NOMO-1 treated with DMSO at 0.1 percent for 48 hours (cell line): ENCODE results near the gene KLHDC4.
"Not testable (repeated sequence)": the region's sequence is repeated elsewhere in the genome, so short reads cannot be mapped to it uniquely, and the experiment has no call there.

Experiments used
- DNase-seq: peaks from one replicate; lab custom pipeline; 2025; ENCODE audit not compliant: unreplicated experiment; lab: John Stamatoyannopoulos, UW

Gene KLHDC4

DNA sequence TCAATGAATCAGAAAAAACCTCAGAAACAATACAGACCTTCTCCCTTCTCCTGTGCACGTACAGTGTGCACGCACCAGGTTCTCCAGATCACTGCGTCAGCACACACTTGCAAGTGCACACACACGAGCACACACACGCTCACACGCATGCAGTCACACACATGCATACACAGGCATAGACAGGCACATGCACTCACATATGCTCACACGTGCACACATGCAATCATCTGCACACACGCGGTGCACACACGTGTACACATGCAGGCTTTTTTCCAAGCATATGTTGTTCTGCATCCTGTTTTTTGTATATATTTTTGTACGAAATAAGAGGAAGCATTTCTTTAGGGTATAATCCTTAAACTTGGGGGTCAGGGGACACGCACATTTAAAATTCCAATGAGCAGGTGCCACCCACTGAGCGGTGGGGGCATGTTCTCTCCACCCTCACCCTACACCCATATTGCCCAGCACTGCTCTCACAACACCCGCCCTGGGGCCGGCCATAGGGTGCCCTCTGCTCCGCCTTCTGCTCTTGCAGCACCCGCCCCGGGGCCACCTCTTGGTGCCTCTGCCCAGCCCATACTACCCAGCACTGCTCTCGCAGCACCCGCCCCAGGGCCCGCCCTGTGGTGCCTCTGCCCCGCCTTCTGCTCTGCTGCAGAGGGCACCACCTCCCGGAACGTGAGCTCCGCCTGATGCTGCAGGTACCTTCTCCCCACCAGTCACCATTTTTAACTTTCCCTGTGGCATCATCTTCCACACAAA is 20.9 kb downstream of the KLHDC4 start:
- DNase-seq: no peak

DNA sequence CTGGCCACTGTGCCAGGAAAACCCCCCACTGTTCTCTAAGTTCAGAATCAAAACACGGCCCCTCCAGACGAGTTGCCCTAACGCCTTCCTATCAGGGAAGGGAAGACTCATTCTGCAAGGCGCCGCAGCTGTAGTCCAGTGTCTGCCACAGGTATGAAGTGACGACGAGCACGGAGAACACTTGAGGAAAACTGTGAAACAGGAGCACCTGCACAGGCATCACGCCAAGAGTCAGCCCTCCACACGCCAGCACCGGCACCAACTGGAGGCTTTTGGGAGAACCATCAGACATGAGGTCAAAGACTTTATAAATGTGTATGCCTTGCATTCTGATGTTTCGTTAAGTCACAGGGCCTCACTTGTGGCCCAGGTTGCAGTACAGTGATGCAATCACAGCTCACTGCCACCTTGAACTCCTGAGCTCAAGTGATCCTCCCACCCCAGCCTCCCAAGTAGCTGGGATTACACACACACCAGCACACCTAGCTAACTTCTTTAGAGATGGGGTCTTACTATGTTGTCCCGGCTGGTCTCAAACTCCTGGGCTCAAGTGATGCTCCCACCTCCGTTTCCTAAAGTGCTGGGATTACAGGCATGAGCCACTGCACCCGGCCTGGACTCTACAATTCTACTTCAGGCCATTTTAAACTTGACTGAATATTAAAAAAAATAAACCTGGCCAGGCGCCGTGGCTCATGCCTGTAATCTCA is 22.9 kb downstream of the KLHDC4 start:
- no peak for DNase-seq

DNA sequence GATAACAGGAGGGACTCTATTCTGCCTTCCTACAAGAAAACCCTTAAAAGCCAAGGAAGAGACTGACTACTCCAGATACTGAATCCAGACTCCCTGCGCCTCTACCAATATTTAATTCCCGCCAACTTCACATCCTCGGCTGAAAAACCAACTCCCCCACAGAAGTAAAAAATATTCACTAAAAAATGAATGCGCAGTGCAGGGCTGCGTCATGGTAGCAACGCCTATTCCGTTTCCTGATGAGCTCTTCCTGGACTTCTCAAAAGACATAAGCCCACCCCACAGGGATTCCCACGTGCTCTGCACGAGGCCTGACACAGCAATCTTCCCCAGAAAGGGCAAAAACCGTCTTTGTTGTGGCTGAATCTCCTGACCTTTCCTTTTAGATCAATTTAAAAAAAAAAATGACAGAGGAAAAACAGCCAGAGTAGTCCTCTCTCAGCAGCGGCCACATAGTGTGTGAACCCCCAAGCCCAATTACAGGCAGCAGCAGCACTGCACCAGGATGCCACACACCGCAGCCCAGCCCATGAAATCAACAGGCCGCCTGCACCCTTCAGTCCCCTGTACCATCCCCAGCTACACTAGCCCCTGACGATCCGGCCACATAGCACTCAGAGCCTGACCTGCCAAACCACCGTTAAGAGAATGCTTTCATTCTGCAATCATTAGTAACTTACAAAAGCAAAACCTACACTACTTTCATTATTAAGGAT is 23.9 kb downstream of the KLHDC4 start:
- DNase-seq: no peak

DNA sequence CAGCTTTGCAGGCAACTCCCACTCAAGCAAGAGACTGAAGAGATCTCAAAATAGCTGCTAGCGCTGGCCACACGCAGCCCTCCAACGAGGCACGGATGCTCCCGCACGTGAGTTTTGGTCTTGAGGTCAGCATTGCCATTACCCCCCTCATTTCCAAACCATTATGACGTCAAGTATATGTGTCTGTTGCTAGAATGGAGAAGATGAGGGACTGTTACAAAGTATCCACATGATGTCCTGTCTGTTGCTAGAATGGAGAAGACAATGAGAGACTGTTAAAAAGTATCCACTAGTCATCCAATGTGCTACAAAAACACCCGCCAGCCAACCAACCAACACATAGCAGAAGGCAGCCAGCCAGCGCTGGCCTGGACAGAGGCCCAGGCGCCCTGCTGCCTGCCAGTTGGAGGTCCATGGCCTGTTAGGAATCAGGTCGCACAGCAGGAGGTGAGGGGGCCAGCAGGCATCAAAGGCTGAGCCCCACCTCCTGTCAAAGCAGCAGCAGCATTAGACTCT is 24.8 kb downstream of the KLHDC4 start:
- no peak for DNase-seq

DNA sequence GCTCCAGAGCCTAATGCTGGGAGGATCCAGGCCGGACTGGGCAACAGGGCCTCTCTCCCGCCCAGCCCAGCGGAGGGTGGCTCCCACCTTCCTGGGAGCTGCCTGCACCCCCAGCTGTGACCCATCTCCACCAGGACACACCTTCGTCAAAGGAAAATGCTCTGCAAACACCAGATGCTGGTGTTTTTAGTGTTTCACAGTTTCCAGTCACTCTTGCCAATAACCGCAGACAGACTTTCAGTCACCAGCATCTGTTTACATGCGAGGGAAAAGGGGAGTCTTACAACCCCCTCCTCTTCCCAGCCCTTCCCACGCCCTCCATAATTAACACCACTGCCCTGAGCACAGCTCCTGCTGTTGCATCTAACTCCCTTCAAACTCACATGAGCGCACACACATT is 25.3 kb downstream of the KLHDC4 start:
- DNase-seq: no peak

DNA sequence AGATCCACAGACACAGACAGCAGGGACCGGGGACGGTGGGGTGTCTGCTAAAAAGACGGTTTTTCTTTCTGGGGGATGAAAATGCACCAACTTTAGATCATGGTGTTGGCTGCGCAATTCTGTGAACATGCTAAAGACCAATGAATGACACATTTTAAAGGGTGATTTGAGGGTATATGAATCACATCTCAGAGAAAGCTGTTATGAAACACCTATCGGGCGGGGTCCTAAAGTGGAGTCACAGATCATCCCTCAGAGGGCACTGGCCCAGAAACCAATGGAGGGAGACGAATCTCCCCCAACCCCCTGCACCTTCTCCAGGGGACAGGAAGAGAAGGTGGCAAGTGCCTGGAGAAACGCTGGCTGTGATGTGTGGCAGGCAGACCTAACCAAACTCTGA is 26.0 kb downstream of the KLHDC4 start:
- DNase-seq: no peak

DNA sequence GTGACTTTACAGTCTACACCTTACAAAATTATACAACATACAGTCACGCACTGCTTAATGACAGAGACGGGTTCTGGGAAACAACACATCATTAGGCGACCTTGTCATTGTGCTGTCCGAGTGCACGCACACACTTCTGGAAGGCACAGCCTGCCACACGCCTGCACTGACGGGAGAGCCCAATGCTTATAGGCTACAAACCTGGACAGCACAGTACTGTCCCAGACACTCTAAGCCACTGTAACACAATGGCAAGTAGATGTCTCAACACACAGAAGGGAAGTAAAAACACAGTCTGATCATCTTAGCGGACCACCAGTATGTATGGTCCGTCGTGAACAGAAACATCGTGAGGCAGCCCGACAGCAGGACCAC is 29.8 kb downstream of the KLHDC4 start:
- no peak for DNase-seq

DNA sequence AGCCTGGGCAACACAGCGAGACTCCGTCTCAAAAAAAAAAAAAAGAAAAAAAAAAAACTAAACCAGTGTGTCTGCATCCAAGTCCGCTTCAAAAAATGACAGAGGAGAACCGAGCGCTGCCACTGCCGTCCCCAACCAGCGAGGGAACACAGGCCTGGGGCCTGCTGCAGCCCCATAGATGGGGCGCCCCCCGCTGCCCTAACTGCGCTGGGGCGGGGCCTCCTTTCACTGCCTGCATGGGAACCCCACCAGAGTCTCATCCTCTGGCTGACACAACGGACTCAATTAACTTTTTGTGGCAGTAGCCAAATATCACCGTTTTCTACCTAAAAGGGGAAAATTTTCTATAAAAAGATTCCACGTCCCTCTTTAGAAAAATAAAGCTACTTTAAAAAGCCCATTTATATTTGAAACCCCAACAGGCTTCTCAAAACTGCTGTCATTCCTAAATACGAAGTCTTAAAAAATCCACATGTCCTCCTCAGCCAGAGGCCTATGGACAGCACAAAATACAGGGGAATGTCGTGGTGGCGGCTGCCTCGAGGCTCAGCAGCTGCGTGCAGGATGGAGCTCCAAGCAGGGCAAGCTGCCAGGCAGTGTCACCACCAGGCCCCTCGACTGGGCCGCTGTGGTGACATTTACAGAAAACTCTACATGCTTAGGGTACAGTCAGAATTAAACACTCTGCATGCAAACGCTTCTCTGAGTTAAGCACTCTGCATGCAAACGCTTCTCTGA is 30.3 kb downstream of the KLHDC4 start:
- DNase-seq: no peak

DNA sequence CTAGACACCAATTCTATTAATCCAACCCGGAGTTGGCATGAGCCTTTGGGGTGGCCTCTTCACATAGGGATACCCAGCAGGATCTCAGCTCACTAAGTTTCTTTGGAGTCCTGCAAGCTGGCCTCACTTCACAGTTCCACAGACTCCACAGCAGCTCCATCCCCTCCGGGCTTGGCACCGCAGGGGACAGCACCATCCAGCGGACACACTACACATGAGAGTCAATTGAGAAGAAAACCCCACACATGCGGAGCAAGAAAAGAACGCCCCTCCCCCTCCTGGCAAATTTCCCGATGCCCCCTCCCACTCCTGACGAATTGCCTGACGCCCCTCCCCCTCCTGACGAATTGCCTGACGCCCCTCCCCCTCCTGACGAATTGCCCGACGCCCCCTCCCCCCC is 31.1 kb downstream of the KLHDC4 start:
- no peak for DNase-seq

DNA sequence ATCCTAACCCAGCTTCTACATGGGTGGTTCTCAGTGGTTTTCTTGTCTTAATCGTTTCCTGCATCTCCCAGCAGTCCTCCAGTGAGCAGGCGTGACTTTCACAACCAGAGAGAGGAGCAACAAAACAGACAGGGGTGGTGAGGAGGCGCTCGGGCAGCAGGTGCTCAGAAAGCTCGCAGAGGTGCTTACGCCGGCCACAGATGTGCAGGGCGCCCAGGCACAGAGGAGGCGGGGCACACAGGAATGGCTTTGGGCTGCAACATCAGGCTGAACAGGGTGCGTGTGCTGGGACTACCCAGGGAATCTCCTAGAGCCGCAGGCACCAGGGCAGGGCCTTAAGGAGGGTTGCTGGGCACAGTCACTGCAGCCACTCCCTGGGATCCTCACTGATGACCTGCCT is 32.6 kb downstream of the KLHDC4 start:
- DNase-seq: no peak

DNA sequence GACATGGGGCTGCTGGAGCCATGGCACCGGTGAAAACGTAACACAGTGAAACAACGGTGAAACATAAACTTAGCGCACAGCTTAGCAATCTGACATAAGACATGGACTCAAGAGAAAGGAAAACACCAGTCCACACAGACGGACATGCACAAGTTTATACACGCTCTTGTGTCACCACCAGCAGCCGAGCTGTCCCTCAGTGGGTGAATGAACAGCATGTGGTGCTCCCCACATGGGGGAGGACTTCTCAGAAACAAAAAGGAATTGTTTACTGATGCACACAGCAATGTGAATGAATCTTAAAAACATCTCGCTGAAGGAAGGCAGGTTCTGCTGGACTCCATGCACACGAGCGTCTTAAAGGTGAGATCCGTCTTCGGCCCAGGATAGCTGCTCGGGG is 34.2 kb downstream of the KLHDC4 start:
- no peak for DNase-seq

DNA sequence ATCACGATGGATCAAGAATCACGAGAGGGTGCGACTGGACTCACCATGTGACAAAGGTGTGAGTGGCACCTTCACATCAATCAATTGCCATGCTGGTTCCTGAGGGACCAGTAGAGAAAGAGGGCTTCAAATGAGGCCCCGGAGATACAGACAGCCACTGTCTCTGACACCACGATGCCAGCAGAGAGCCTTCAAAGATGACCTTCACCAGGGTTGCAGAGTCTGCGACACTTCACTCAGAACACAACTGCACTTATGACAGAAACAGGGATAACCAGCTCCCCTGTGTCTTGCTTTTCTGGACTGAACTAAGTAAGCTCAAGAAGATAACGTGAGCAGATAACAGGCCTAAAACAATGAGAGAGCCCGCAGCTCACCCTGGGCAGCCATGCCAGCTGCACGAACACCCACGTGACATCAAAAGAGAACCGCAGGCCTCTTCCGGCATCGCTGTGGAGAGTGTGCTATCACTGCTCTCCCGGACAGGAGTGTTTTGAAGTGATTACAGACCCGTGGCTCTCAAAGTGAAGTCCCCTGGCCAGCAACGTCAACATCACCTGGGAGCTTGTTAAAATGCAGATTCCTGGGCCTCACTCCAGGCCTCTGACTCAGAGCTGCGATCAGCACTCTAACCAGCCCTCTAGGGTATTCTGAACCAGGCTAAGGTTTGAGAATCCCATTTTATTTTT is 36.4 kb downstream of the KLHDC4 start:
- DNase-seq: no peak

DNA sequence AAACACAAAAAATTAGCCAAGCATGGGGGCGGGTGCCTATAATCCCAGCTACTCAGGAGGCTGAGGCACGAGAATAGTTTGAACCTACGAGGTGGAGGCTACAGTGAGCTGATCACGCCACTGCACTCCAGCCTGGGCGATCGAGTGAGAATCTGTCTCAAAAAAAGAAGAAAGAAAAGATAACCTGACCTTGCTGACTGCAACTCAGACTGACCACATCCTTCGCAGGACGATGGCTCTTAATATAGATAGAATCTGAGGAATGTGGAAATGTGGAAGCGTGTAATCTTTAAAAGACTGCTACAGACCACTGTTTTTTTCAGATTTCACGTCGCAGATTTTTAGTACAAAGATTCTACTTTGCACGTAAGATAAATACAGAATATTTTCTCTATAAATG is 37.8 kb downstream of the KLHDC4 start:
- no peak for DNase-seq

DNA sequence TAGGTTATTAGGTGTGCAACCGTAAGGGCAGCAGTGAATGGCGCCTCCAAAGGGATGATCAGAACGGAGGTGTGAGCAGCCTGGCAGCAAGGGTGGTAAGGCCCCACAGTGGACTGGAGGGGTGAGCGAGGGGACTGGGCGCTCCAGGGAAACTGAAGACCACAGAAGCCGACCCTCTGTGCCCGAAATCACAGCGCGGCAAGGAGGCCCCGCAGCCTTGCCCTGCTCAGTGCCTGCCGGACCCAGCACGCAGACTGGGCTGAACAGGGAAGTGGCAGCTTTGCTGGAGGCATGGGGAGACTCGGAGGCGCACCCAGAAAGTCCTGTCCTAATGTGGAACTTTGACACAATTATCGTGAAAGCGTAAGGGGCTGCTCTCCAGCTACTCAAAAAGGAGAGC is 38.4 kb downstream of the KLHDC4 start:
- DNase-seq: no peak

DNA sequence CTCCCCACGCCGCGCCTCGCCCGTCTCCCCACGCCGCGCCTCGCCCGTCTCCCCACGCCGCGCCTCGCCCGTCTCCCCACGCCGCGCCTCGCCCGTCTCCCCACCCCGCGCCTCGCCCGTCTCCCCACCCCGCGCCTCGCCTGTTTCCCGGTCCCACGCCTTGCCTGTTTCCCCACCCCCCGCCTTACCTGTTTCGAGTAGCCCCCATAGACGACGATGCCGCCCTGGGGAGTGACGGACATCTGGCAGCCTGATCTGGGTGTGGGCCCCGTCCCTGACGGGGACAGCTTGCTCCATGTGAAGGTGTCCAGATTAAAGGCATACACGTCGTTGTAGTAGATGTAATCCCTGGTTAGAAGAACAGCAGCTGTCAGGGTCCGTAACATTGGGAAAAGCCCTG is 39.2 kb downstream of the KLHDC4 start:
- not testable (repeated sequence) for DNase-seq

DNA sequence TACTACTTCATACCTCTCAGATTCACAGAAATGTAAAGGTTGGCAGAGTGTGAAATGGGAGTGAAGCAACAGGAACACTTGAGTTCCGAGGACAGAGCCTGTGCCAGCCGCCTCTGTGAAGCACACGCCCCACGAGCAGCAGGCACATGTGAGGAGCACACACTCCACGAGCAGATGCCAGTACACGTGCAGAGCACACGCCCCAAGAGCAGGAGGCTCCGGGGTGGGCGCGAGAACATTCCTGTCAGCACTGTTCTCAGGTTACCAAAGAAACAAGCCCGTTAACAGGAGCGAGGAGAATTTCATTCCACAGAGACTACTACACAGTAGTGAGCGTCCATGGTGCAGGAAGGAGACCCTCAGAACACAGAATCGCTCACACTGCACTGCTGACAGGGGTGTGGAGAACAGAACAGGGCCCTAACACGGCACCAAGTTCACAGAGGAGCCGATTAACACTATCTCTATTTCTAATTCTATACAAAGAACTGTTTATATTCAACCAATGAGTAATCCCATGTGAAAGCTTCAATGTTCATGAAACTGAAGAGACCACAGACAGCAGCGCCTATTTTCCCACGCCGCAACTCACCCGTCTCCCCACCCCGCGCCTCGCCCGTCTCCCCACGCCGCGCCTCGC is 40.1 kb downstream of the KLHDC4 start:
- DNase-seq: no peak

DNA sequence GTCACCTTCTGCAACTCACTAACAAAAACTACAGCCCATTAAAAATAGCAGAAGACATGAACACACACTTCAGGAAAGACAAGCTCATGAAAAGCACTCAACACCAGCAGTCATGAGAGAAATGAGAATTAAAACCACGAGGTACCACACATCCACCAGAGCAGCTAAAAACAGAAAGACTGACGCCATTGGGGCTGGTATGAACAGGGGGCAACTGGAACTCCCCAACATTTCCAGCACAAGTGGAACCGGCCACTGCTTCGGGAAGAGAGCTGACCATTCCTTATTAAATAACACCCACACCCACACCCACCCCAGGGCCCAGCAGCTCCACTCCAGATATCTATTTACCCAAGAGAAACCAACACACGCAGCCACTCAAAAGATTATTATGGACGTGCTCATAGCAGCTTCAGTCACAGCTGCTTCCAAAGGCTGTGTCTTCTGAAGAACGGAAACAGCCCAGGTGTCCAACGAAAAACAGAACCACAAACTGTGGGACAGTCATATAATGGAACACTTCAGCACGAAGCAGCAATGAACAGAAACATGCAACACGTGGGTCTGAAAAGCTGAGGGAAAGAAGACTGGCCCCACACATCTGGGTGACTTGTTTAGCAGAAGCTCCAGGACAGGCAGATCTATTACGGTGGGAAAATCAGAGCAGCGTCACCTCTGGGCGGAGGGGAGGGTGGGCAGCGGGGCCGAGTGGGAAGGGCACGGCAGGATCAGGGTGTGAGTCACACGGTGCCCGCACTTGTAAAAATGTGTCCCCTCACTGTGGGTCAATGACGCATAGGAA is 41.1 kb downstream of the KLHDC4 start:
- DNase-seq: no peak

DNA sequence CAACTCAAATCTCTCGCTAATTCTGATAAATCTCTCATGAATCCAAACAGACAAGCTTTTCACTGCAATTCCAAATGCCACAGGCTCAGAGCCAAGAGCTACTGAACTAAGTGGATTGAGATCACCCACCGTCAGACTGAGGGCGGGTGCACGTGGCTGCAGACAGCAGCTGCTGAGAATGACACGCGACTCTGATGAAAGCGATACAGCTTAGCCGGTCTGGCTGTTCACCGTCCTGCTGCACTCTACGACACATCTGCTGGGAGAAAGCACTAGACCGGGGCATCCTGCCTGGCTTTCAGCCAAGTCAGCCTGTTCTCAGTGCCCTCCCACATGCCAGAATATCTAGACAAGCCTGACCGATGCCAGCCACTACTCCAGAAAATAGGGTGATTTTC is 42.6 kb downstream of the KLHDC4 start:
- DNase-seq: no peak

DNA sequence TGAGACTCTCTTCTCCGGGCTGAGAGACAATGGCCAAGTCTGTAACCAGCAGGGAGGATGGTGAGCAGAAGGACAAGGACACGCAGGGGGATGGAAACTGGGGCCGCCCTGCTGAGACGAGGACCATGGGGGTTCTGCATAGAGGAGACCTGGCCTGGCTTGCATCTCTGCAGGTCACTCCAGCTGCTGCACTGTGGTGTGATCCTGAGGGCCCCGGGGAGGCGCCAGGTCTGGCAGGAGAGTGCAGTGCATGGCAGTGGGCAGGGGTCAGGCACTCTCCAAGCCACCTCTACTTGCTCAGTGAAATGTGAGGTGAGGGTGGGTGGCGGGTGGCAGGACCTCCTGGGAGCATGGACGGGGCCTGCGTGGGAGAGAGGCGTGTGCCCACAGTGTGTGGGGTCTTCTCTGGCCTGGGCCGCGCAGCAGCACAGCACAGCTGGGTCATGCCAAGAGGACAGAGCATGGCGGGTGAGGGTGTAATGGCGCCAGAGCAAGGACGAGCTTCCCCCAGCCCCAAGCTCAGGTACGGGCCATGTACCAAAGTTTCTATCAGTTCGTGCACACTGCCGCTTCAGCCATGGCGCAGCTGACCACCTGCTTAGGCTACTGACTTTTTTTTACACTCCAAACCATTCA is 43.1 kb downstream of the KLHDC4 start:
- DNase-seq: no peak
